Activated CD4-positive, alpha-beta T cell treated with anti-CD3 and anti-CD28 coated beads, Interleukin-2, amount 10 ng/mL, durations not matched to agents 24 days and 14 days (primary cell): ENCODE data around the gene PDSS1. TPM values are rescaled to one million over a fixed set of nuclear protein-coding genes. Genes with fewer than 3 reads are reported as not detected.

Experiments used
- DNase-seq: peaks from one replicate; pipeline ENCODE4 v3.0.0; 2022
- H3K27ac Mint-ChIP-seq: one replicate; pipeline ENCODE4 v1.8.0; 2022; ENCODE audit warnings: mild to moderate bottlenecking, mixed read lengths
- H3K27me3 Mint-ChIP-seq: one replicate; pipeline ENCODE4 v1.8.0; 2022; ENCODE audit warnings: mixed read lengths
- H3K36me3 Mint-ChIP-seq: one replicate; pipeline ENCODE4 v1.8.0; 2022; ENCODE audit warnings: low read depth, mild to moderate bottlenecking, mixed read lengths
- H3K4me1 Mint-ChIP-seq: one replicate; pipeline ENCODE4 v1.8.0; 2021; ENCODE audit warnings: mixed read lengths
- H3K4me3 Mint-ChIP-seq: one replicate; pipeline ENCODE4 v1.8.0; 2022; ENCODE audit warnings: mild to moderate bottlenecking, moderate library complexity, mixed read lengths
- H3K9me3 Mint-ChIP-seq: one replicate; pipeline ENCODE4 v1.8.0; 2021; ENCODE audit warnings: mixed read lengths
- intact Hi-C: fragments of 100-400 bp; cut with micrococcal nuclease; formaldehyde crosslinking; loops from one replicate; pipeline ENCODE4 v1.15.1; 2023
- total RNA-seq: library from RNA; stranded (reverse); gene quantifications from 2 replicates; pipeline ENCODE4 v1.2.3, GENCODE V29; 2022

Gene PDSS1
- total RNA-seq, 1 donor from 2014 or later = 39.0 TPM

DNA sequence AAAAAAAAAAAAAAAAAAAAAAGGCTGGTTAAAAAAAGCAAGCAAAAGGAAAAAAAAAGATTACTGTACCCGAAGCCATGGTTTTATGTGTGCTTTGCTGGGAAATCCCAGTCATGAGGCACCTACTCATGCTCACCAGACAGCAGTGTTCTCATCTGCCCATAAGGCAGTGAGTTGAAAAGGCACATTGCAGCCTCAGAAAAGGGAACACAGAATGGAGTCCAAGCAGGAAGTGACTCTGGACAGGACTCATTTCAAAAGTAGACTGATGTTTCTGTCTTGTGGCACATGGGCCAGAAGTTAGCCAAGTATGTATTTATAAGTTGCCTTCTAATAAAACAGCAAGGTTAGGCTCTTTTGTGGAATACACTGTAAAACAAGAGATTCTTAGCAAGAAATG is 40.2 kb downstream of the PDSS1 start:
- Mint-ChIP-seq H3K27ac (peak overlapping the region; percentile 98), H3K4me1 (peaks cover 42% of the 10 kb centered on the region), H3K4me3 (peak overlapping the region; percentile 47), H3K9me3 (peaks cover 4% of the 10 kb centered on the region), H3K27me3 (no peaks in the 10 kb centered on the region), H3K36me3 (peaks cover 82% of the 10 kb centered on the region)
- intact Hi-C loops = loop anchor here (1.0 to 5.0 kb wide), 6 partner anchors 41 to 505 kb away; partner anchors contain the start of genes ABI1, ANKRD26 and PDSS1
- DNase-seq = peak; percentile 83

DNA sequence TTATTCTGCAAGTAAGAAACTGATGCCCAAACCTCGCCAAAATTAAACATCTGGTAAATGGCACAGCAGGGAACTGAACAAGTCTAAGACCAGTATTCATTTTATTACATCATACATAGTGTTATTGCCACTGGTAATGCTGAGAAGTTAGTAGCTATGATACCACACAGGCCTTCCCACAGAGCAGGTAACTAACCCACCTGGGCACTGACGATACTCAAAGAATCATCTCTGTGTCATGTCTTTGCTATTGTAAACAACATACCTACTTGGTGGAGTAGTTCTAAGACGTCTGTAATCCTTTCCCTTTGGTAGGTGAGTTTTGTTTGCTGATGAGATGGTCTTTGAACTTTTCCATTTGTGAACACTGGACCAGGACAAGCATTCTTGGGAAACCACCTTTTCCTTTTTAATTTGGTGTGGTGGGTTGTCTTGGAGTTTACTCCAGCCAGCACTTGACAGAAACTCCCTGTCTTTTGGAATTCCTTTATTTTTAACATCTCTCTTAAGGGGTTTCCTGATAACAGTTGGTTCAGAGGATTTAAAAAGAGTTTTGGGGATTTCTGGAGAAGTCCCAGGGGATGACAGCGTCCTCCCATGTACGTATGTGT is 40.9 kb downstream of the PDSS1 start:
- Mint-ChIP-seq H3K4me3 (peak overlapping the region; percentile 11), H3K4me1 (peaks cover 44% of the 10 kb centered on the region), H3K9me3 (peaks cover 4% of the 10 kb centered on the region), H3K36me3 (peaks cover 84% of the 10 kb centered on the region), H3K27ac (peak overlapping the region; percentile 98), H3K27me3 (no peaks in the 10 kb centered on the region)
- DNase-seq = no peak
- intact Hi-C loops = loop anchor here (5.0 kb wide), 3 partner anchors 44 to 364 kb away; partner anchors contain the start of gene ANKRD26

DNA sequence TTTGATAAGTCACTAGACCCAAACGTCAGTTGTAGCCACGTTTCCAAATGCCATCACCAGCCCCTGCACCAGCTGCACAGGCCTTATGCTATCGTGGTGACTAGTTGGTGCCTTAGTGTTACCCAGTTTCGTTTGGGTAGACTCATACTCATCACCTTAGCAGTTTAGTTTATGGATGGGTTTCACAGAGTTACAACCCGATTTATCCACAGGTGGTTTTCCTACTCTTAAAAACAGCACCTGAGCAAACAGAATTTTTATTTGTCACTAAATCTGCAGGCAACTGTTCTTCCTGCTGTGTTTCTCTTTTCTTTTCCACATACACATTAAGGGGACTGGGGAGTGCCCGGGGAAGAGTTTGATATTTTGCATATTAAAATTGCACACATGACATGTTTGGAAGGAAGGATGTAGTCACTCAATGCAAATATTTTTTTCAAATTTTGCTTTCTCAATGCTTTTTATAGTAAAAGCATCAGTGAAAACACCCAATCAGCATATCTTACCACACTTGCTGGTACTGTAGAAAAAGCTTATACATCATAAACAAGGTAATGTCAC is 41.6 kb downstream of the PDSS1 start:
- DNase-seq = no peak
- peaks cover 48% of the 10 kb centered on the region for H3K4me1 Mint-ChIP-seq
- H3K27ac Mint-ChIP-seq = peak overlapping the region; percentile 98
- H3K4me3 Mint-ChIP-seq = peak overlapping the region; percentile 73
- H3K9me3 Mint-ChIP-seq = peaks cover 4% of the 10 kb centered on the region
- intact Hi-C loops = loop anchor here (5.0 kb wide), 3 partner anchors 43 to 363 kb away; partner anchors contain the start of gene ANKRD26
- no peaks in the 10 kb centered on the region for H3K27me3 Mint-ChIP-seq
- H3K36me3 Mint-ChIP-seq = peaks cover 88% of the 10 kb centered on the region

DNA sequence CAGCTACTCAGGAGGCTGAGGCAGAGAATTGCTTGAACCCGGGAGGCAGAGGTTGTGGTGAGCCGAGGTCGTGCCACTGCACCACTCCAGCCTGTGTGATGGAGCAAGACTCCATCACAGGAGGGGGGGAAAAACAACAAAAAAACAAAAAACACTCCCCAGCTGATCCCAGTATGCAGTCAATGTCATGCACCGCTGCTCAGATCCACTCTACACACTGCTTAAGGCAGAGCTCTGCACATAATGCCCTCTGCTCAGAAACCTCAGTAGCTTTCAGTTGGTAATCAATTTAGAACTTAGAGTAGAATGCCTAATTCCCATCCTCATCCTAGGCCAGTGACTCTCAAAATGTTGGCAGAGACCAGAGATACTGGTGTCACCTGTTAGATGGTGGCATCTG is 43.9 kb downstream of the PDSS1 start:
- no peaks in the 10 kb centered on the region for H3K27me3 Mint-ChIP-seq
- peak overlapping the region; percentile 98 for H3K27ac Mint-ChIP-seq
- DNase-seq = no peak
- H3K9me3 Mint-ChIP-seq = peaks cover 4% of the 10 kb centered on the region
- H3K4me1 Mint-ChIP-seq = peaks cover 57% of the 10 kb centered on the region
- intact Hi-C loops = loop anchor here (2.0 kb wide), 2 partner anchors 255 to 413 kb away; partner anchors contain the start of genes MASTL and YME1L1
- H3K36me3 Mint-ChIP-seq = peaks cover 82% of the 10 kb centered on the region
- no peak overlapping the region for H3K4me3 Mint-ChIP-seq

DNA sequence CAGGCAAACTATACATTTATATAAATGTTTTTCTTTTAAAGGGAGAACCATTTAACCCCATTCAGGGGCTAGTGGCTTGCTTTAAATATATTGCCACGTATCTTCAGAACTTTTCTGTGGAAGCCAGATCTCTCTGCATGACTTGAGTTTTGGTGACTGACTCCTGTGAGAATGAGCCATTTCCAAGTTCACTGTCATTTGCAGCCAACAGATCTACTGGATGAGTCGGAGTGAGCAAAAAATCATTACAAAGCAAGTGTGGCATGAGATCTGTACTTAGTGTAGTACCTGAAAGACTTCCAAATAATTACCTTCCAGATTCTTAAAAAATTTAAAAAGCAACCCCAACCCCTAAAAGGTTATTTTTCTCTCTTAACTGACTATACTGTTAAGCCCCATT is 45.6 kb downstream of the PDSS1 start:
- Mint-ChIP-seq H3K4me1 (peaks cover 48% of the 10 kb centered on the region), H3K4me3 (no peak overlapping the region)
- intact Hi-C loops = no loop called here

DNA sequence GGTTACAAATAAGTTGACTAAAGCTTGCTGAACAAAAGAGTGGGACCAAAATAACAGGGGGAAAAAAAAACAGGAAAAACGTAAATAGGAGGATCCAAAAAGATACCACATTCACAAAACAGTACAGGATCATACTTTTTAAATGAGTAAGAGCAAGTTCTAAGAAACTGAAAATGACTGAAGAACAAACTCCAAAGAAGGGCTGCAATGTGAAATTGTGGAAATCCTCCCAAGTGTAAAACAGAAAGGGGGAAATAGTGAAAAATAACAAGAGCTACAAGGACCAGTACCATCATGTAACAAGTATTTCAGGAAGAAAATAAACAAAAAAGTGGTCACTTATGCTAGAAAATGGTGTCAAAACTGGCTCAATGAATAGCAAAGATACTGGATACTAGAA is 46.3 kb downstream of the PDSS1 start:
- Mint-ChIP-seq H3K9me3 (peaks cover 4% of the 10 kb centered on the region), H3K4me3 (peak overlapping the region; percentile 16), H3K27ac (peak overlapping the region; percentile 74), H3K36me3 (peaks cover 72% of the 10 kb centered on the region), H3K4me1 (peaks cover 42% of the 10 kb centered on the region), H3K27me3 (no peaks in the 10 kb centered on the region)
- DNase-seq = no peak
- intact Hi-C loops = no loop called here

More for the DNA sequence above, 45.6 kb downstream of the PDSS1 start:
- DNase-seq = no peak
- peak overlapping the region; percentile 97 for H3K27ac Mint-ChIP-seq
- peaks cover 4% of the 10 kb centered on the region for H3K9me3 Mint-ChIP-seq
- H3K27me3 Mint-ChIP-seq = no peaks in the 10 kb centered on the region
- H3K36me3 Mint-ChIP-seq = peaks cover 72% of the 10 kb centered on the region

DNA sequence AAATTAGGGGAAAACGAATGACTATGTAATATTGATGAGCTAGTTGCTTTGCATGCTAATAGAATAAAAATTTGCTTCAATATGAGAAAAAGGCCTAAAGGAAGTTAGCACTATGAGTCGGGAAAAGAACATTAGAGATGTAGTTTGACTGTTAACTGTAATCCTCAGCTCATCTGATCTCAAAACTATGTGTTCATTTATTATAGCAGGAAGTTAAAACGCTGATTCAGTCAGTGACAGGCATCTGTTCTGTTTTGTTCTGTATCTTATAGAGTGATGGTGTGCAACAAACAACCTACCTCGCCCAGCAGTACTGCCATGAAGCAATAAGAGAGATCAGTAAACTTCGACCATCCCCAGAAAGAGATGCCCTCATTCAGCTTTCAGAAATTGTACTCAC is 48.6 kb downstream of the PDSS1 start:
- peaks cover 57% of the 10 kb centered on the region for H3K36me3 Mint-ChIP-seq
- no peaks in the 10 kb centered on the region for H3K27me3 Mint-ChIP-seq
- H3K4me1 Mint-ChIP-seq = peaks cover 25% of the 10 kb centered on the region
- H3K9me3 Mint-ChIP-seq = peaks cover 4% of the 10 kb centered on the region
- peak overlapping the region; percentile 59 for H3K27ac Mint-ChIP-seq
- DNase-seq = no peak
- intact Hi-C loops = no loop called here
- no peak overlapping the region for H3K4me3 Mint-ChIP-seq

DNA sequence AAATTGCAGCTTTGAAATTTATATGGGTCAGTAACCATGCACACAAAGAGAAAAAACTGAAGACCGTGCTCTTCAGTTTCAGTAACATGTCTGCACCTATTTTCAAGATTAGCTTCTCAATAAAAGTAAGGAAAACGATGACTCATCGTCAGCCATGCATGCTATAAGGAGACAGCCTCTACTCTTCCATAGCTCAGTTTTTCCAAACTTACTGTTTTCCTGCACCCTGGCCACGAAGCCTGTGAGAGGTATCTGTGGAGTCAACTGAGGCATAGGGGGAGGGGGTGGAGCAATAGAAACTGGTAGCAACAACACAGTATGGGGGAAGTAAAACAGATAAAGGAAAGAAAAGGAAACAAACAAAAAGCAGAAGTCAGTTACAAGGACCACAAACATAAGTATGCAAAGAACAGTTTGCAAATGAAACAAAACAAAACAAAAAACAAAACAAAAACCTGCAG is 58.0 kb downstream of the PDSS1 start:
- H3K27me3 Mint-ChIP-seq = no peaks in the 10 kb centered on the region
- intact Hi-C loops = no loop called here
- DNase-seq = no peak
- H3K4me3 Mint-ChIP-seq = peak overlapping the region; percentile 8
- H3K9me3 Mint-ChIP-seq = no peaks in the 10 kb centered on the region
- H3K4me1 Mint-ChIP-seq = peaks cover 19% of the 10 kb centered on the region
- peaks cover 35% of the 10 kb centered on the region for H3K36me3 Mint-ChIP-seq
- H3K27ac Mint-ChIP-seq = peak overlapping the region; percentile 76

DNA sequence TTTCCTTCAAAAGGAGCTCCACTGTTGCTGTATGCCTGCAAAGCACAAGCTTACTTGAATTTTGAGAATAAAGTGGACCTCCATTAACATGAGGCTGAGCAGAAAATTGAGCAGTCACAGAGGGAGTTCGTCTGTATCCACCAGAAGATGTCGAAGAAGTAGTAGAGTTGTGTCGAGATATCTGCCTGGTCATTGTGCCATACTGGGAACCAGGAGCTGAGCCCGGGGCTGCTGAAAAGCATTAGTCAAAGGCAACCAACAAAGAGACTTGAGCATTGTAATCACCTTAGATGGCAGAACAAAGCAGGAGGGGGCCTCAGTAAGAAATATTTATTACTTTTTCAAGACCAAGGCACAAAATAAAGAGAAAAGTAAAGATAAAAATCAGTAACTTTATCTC is 61.5 kb downstream of the PDSS1 start:
- no peak for DNase-seq
- H3K4me1 Mint-ChIP-seq = peaks cover 10% of the 10 kb centered on the region
- intact Hi-C loops = no loop called here
- peaks cover 32% of the 10 kb centered on the region for H3K36me3 Mint-ChIP-seq
- H3K27me3 Mint-ChIP-seq = no peaks in the 10 kb centered on the region
- no peaks in the 10 kb centered on the region for H3K9me3 Mint-ChIP-seq
- H3K27ac Mint-ChIP-seq = peak overlapping the region; percentile 9
- H3K4me3 Mint-ChIP-seq = no peak overlapping the region

DNA sequence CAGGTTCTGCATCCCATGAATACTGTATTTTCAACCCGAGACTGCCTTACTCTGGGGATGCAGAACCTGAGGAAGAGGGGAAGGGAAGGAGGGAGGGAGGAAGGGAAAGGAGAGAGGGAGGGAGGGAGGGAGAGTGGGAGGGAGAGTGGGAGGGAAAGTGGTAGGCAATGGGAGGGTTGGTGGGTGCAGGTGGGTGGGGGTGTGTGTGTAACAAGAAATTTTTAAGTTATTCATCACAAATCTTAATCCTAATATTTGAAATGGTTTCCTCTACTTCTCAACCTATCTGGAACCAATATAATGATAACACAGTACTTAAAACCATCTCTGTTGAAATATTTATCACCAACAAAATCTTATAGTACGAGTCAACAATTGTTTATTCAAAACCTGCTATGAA is 68.0 kb downstream of the PDSS1 start:
- Mint-ChIP-seq H3K9me3 (no peaks in the 10 kb centered on the region), H3K4me1 (peaks cover 4% of the 10 kb centered on the region), H3K27me3 (no peaks in the 10 kb centered on the region), H3K27ac (no peak overlapping the region), H3K36me3 (peaks cover 31% of the 10 kb centered on the region), H3K4me3 (no peak overlapping the region)
- intact Hi-C loops = no loop called here
- no peak for DNase-seq

DNA sequence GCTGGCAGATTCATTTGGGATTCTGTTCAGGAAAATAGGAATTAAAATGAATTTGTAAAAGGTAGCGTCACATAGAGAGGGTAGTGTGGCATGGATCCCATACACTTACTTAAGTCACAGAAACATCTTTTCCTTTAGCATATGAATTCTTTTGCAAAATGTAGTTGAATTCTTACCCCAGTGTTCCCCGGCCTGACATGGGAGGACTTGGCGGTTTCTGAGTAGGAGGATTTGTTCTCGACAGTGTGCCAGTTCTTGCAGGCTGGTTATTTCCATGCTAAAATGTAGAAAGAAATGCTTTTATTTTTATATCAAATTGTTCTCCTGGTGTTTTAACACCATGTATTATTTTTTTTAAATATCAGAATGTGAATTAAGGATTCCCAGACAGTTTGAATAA is 72.6 kb downstream of the PDSS1 start:
- peaks cover 20% of the 10 kb centered on the region for H3K36me3 Mint-ChIP-seq
- intact Hi-C loops = no loop called here
- no peaks in the 10 kb centered on the region for H3K27me3 Mint-ChIP-seq
- no peak for DNase-seq
- H3K27ac Mint-ChIP-seq = no peak overlapping the region
- peaks cover 8% of the 10 kb centered on the region for H3K4me1 Mint-ChIP-seq
- no peaks in the 10 kb centered on the region for H3K9me3 Mint-ChIP-seq
- H3K4me3 Mint-ChIP-seq = no peak overlapping the region

DNA sequence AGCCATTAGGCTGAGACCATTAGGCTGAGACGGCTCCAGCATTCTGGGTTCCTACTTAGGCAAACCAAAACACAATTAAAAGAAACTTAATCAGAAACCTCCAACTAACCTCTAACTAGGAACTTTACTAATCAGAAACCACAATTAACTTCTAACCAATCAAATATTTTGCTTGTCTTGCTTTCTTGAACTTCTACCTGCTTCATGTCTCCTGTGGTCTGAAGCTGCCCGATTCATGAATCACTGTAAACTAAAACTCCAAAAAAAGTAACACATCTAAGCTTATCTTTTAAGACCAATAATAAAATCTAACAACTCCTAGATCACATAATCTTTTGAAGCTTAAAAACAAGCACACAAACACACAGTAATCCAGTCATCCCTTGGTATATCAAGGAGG is 76.1 kb downstream of the PDSS1 start:
- no peaks in the 10 kb centered on the region for H3K9me3 Mint-ChIP-seq
- intact Hi-C loops = no loop called here
- no peak for DNase-seq
- H3K27me3 Mint-ChIP-seq = no peaks in the 10 kb centered on the region
- peaks cover 18% of the 10 kb centered on the region for H3K4me1 Mint-ChIP-seq
- H3K36me3 Mint-ChIP-seq = peaks cover 9% of the 10 kb centered on the region
- no peak overlapping the region for H3K27ac Mint-ChIP-seq
- H3K4me3 Mint-ChIP-seq = no peak overlapping the region

DNA sequence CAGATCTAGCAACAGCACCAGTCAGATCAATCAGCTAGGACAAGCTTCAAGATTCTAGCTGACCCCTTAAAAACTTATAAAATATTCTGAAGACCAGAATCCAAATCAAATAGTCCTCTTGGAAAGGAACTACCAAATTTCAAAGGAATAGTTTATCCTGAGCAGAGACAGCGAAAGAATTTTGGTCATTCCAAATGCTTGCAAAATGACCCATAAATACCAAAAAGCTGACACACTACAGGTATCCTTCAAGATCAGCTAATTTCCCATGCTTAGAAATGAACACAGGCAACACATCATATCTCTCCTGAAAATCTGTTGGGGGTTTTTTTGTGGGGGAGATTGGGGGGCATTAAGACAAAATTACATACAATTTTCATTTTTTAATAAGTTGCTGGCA is 78.8 kb downstream of the PDSS1 start:
- no peaks in the 10 kb centered on the region for H3K9me3 Mint-ChIP-seq
- intact Hi-C loops = no loop called here
- H3K4me1 Mint-ChIP-seq = peaks cover 30% of the 10 kb centered on the region
- no peak overlapping the region for H3K27ac Mint-ChIP-seq
- no peak overlapping the region for H3K4me3 Mint-ChIP-seq
- no peak for DNase-seq
- H3K36me3 Mint-ChIP-seq = peaks cover 3% of the 10 kb centered on the region
- no peaks in the 10 kb centered on the region for H3K27me3 Mint-ChIP-seq

DNA sequence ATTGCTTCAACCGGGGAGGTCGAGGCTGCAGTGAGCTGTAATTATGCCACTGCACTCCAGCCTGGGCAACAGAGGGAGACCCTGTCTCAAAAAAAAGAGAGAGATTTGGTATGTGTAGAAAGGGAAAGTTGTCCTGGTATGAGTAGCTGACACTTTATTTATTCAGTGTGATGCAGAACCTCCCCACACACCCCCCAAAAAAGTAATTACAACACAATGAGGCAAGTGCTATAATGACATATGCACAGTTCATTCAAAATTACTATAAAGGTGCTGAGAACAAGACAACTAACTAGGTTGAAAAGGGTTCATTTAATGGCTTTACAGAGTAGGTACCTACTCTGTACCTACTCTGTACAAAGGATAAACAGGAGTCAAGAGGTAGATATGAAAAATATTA is 80.2 kb downstream of the PDSS1 start:
- Mint-ChIP-seq H3K4me3 (no peak overlapping the region), H3K27me3 (no peaks in the 10 kb centered on the region), H3K36me3 (peaks cover 7% of the 10 kb centered on the region), H3K27ac (peak overlapping the region; percentile 26), H3K9me3 (no peaks in the 10 kb centered on the region), H3K4me1 (peaks cover 39% of the 10 kb centered on the region)
- intact Hi-C loops = no loop called here
- no peak for DNase-seq
